Mesendoderm (in vitro differentiated cells): ENCODE results near the gene OXA1L. TPM values are rescaled to one million over a fixed set of nuclear protein-coding genes. Genes with fewer than 3 reads are reported as not detected.

Experiments
- small RNA-seq: library from polyadenylated mRNA; stranded (forward); fragments of <200 nt; extraction: miRNeasy Mini kit (QIAGEN cat#:217004); gene quantifications from one replicate; pipeline ENCODE3, GENCODE V24; 2013; ENCODE audit not compliant: insufficient read depth

Gene OXA1L

Small RNAs within 50 kb of the gene (small RNA-seq; reads per million reads assigned to genes)
- not detected for gene RF00588
